C4-2B (cell line): ENCODE measurements around the gene TACO1.

Source experiments
- H3K27ac ChIP-seq: fragments of 450-650 bp; 2 replicates; pipeline ENCODE4 v1.5.1; 2017
- ZFX ChIP-seq: fragments of 450-650 bp; IDR thresholded peaks from 2 replicates; pipeline ENCODE4 v1.6.1; 2017
- TF ChIP-seq, protein P1 (sequence below): fragments of 450-650 bp; conservative IDR thresholded peaks from 2 replicates; pipeline ENCODE4 v1.5.1; 2017; ENCODE audit warnings: mild to moderate bottlenecking

TACO1 gene

DNA sequence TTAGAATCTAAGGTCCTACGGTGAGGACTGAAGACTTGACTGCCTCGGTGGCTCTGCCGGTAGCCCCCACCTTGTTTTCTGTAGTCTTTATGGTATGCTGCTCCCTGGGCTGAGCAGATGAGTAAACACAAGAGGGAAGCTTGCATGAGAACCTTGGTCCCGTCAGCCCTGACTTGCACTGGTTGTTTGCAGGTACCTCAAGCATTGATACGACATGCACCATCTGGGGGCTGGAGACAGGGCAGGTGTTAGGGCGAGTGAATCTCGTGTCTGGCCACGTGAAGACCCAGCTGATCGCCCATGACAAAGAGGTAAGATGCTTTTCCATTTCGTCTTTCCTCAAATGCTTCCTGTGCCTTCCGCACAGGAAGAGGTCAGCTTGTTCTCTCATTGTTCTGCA, 21.1 kb upstream of the TACO1 start:
- TF ChIP-seq, protein P1, sequence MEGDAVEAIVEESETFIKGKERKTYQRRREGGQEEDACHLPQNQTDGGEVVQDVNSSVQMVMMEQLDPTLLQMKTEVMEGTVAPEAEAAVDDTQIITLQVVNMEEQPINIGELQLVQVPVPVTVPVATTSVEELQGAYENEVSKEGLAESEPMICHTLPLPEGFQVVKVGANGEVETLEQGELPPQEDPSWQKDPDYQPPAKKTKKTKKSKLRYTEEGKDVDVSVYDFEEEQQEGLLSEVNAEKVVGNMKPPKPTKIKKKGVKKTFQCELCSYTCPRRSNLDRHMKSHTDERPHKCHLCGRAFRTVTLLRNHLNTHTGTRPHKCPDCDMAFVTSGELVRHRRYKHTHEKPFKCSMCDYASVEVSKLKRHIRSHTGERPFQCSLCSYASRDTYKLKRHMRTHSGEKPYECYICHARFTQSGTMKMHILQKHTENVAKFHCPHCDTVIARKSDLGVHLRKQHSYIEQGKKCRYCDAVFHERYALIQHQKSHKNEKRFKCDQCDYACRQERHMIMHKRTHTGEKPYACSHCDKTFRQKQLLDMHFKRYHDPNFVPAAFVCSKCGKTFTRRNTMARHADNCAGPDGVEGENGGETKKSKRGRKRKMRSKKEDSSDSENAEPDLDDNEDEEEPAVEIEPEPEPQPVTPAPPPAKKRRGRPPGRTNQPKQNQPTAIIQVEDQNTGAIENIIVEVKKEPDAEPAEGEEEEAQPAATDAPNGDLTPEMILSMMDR, result no peak
- TF ChIP-seq ZFX, result no peak
- no peak overlapping the region for H3K27ac ChIP-seq

DNA sequence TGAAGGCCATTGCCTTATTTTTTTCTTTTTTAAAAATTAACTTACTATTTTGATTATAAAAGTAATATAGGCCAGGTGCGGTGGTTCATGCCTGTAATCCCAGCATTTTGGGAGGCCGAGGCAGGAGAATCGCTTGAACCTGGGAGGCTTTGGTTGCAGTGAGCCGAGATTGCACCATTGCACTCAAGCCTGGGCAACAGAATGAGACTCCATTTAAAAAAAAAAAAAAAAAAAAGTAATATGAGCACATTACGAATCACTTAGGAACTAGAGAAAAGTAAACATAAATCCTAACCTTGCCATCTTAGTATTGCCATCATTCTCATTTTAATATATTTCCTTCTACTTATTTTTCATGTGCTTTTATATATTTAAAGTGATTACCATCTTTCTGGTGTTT, 12.9 kb upstream of the TACO1 start:
- H3K27ac ChIP-seq, result no peak overlapping the region
- TF ChIP-seq ZFX, result no peak
- TF ChIP-seq, protein P1, result no peak

DNA sequence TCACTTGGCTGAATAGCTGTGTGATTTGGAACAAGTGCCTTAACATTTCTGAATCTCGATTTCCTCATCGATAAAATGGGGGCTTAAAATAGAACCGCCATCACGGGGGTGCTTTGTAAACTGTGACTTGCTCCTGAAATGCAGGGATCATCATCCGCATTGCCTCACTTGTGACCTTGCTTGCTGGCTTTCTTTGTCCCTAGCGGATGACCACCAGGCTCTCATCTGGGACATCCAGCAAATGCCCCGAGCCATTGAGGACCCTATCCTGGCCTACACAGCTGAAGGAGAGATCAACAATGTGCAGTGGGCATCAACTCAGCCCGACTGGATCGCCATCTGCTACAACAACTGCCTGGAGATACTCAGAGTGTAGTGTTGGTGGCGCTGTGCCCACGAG, 11.9 kb upstream of the TACO1 start:
- no peak overlapping the region for H3K27ac ChIP-seq
- TF ChIP-seq ZFX, result no peak
- TF ChIP-seq, protein P1, result no peak

DNA sequence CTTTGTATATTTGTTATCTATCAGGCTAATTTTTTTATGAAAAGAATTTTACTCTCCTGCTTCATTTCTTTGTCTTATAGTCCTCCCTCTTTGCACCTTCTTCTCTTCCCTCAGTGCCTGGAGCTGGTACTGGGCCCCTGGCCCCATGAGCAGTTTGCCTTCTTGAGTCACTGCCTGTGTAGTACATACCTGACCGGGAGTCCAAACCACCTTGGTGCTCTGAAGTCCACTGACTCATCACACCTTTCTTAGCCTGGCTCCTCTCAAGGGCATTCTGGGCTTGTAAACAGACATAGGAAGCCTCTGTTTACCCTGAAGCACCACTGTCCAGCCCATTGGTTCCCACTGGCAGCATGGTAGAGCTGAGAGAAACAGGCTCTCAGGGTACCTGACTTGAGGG, 11.0 kb upstream of the TACO1 start:
- TF ChIP-seq, protein P1, result no peak
- no peak for TF ChIP-seq ZFX
- H3K27ac ChIP-seq, result no peak overlapping the region

DNA sequence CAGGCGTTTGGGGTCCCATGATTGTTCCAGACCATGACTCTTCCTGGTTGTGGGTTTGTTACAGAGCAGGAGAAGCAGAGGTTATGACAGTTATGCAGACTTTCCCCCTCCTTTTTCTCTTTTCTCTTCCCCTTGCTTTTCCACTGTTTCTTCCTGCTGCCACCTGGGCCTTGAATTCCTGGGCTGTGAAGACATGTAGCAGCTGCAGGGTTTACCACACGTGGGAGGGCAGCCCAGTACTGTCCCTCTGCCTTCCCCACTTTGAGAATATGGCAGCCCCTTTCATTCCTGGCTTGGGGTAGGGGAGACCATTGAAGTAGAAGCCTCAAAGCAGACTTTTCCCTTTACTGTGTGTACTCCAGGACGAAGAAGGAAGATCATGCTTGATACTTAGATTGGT, 7.9 kb upstream of the TACO1 start:
- TF ChIP-seq ZFX, result no peak
- H3K27ac ChIP-seq, result no peak overlapping the region

DNA sequence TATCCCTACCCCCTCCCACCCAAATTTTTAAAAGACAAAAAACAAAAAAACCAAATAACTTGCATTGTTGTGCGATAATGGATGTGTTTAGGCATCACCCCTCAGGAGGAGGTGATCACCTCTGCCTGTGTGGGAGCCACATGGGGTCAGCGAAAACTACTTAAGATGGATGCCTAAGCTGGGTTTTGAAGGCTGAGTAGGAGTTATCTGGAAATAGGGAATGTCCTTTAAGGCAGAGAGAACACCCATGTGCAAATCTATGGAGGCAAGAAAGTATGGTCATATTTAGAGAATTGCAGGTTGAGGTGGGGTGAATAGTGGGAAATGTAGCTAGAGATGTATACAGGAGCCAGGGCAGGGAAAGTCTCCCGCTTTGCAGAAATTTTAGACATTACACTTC, 5.6 kb upstream of the TACO1 start:
- no peak for TF ChIP-seq ZFX
- TF ChIP-seq, protein P1, result no peak
- H3K27ac ChIP-seq, result no peak overlapping the region

DNA sequence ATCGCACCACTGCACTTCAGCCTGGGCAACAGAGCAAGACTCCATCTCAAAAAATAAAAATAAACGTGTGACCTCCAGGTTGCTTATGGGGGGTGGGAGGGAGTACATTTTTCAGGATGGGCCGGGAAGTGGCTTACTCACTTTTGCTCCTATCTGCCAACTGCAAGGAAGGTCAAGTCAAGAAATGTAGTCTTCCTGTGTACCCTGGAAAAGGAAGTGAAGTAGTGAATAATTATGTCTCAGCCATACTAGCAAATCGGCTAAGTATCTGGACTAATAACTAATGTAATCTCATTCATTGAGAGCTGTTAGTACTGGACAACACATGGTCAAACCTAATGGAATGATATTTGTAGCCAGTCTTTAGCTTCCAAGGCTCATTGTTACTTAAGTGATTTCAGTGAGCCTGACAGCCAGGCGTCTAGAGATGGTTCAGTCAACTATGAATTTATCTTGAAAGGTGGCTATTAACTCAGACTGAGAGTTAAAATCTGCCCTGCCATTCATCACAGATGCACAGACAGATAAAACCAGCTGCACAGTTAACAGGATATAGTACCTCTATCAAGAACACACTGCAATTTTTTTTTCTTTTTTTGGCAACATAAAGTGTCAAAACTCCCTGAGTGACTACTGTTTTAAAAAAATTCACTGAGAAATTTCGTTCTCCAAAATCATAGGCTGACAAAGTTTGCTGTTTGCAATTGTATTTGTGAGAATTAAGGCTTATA, 3.7 kb upstream of the TACO1 start:
- no peak for TF ChIP-seq ZFX
- TF ChIP-seq, protein P1, result no peak
- no peak overlapping the region for H3K27ac ChIP-seq

DNA sequence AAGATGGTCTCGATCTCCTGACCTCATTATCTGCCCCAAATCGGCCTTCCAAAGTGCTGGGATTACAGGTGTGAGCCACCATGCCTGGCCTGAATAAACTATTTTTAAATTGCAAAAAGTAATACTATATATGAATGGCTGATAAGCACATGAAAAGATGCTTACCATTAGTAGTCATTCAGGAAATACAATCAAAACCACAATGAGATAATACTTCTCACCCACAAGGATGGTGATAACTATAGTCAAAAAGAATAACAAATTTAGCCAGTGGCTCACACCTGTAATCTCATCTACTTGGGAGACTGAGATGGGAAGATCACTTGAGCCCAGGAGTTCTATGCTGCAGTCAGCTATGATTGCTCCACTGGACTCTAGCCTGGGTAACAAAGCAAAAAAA, 2.4 kb upstream of the TACO1 start:
- no peak overlapping the region for H3K27ac ChIP-seq
- TF ChIP-seq, protein P1, result no peak
- TF ChIP-seq ZFX, result no peak
